ENCODE results near the gene AUTS2.

Gene AUTS2

GRCh38 chr7:70040051-70040450 is 441.8 kb downstream of the AUTS2 start:
- TF ChIP-seq GATA3 (IDR thresholded peaks at IDR 0.05; ENCODE audit: low read depth, low read length) (no peak), GATA2 (IDR thresholded peaks at IDR 0.05; ENCODE audit: low read depth, low read length) (no peak)

DNA sequence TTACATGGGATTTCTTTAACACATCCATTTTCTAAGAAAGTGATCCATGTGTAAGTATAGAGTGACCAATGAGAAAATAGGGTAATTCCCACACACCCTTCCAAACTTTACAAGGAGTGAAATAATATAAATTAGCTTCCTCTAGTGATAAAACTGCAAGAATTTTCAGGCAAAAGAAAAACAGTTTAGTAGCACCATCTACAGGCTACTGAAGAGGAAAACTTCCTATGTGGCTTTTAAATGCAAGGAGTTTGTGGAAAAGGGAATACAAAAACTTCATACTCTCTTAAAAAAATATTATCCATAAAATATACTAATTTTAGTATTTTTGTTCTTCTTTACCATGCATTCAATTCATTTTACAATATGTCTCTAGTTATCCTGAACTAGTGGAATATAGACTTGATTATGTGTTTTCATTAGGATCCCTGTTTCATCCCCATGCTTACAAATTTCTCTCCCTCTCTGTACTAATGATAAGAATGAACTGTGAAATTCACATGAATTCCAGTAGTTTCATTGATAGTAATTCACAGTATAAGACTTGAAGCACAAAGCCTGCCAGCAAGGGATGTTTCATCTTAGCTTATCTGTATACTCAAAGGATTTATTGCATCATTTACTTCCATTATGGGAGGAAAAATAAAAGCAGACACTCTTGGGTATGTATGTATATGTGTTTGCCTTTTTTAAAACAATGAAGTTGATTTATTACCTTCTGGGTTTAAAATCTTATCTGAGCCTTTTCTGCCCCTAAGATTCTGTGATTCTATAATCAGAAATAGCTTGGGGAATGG is 442.9 kb downstream of the AUTS2 start:
- TF ChIP-seq GATA3 (IDR thresholded peaks at IDR 0.05; ENCODE audit: low read depth, low read length) (no peak), GATA2 (IDR thresholded peaks at IDR 0.05; ENCODE audit: low read depth, low read length) (no peak)

DNA sequence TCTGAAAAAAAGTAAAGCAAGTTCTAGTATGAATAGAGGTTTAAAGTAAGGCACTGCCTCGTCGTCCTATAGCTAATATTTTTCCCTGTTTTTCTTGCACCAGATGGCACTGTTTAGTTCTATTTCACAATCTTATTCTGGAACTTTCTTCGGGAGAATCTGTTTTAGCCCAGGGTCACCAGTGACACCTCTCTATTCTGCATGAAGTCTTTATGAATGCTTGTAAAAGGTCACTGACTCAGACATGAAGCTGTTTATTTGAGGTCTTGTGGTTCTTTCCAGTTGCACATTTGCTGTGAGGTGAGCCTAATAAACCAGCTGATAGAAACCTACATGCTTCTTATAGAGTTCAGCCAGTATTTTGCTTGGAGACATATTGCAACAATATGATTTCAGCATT is 444.3 kb downstream of the AUTS2 start:
- TF ChIP-seq GATA2 (IDR thresholded peaks at IDR 0.05; ENCODE audit: low read depth, low read length) = no peak
- no peak for TF ChIP-seq GATA3 (IDR thresholded peaks at IDR 0.05; ENCODE audit: low read depth, low read length)

GRCh38 chr7:70043015-70043538 is 444.8 kb downstream of the AUTS2 start:
- TF ChIP-seq GATA2 (IDR thresholded peaks at IDR 0.05; ENCODE audit: low read depth, low read length) (no peak), GATA3 (IDR thresholded peaks at IDR 0.05; ENCODE audit: low read depth, low read length) (no peak)

GRCh38 chr7:70044064-70044463 is 445.8 kb downstream of the AUTS2 start:
- TF ChIP-seq GATA2 (IDR thresholded peaks at IDR 0.05; ENCODE audit: low read depth, low read length) = no peak
- no peak for TF ChIP-seq GATA3 (IDR thresholded peaks at IDR 0.05; ENCODE audit: low read depth, low read length)

DNA sequence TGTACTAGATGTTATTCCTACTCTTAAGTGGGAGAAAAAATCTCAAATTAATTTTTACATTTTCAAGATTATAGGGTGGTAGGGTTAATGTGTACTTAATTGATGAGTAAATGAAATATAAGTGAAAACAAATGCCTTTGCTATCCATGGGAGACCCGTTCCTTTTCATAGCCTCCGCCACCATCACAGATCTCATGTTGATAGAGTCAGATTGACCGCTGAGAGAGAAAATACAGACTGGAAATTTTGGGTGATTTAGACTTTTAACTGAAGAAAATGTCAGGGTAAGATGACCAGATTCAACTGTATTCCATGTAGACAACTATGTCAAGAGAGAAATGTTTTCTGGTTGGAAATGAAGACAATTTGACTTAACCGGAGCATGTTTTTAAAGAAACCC is 446.2 kb downstream of the AUTS2 start:
- TF ChIP-seq GATA2 (IDR thresholded peaks at IDR 0.05; ENCODE audit: low read depth, low read length) = peak; percentile 76; the same call in 1 of the 2 replicates
- peak; percentile 74 for TF ChIP-seq GATA3 (IDR thresholded peaks at IDR 0.05; ENCODE audit: low read depth, low read length)

DNA sequence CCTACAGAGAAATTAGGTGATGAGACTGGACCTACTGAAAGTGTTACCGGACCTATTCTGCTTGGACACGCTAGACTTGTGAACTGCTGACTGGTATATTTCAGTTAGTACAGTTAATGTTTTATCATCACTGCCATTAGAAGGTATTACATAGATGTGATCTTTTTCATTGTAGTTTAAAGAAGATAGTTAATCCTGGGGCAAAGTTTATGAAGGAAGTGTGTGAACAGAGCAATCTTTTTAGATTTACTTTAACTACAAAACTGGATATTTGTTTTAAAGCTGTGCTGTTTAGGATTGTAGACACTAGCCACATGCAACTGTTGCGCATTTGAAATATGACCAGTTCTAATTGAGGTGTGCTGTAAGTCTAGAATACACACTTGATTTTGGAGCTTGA is 446.7 kb downstream of the AUTS2 start:
- no peak for TF ChIP-seq GATA2 (IDR thresholded peaks at IDR 0.05; ENCODE audit: low read depth, low read length)
- no peak for TF ChIP-seq GATA3 (IDR thresholded peaks at IDR 0.05; ENCODE audit: low read depth, low read length)

DNA sequence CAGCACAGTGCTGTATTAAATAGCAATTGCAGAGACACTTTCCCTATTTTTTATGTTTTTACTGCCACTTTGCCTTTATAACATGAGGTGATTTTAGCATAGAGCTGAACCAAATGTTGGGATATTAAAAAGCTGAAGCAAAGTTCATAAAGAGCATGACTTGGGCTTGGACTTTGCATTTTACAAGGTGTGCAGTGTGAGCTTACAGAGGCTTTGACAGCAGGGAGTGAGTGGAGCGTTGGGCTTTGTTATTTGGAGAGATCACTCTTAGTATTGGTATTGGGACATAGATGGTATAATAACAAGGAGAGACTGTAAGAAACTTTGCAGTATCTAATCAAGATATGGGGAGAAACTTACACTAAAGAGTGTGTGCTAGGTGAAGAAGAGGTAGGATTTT is 449.1 kb downstream of the AUTS2 start:
- TF ChIP-seq GATA3 (IDR thresholded peaks at IDR 0.05; ENCODE audit: low read depth, low read length) (no peak), GATA2 (IDR thresholded peaks at IDR 0.05; ENCODE audit: low read depth, low read length) (no peak)

- TF ChIP-seq GATA2 (IDR thresholded peaks at IDR 0.05; ENCODE audit: low read depth, low read length) (no peak), GATA3 (IDR thresholded peaks at IDR 0.05; ENCODE audit: low read depth, low read length) (no peak)
Measured at GRCh38 chr7:70047891-70048448, 449.7 kb downstream of the AUTS2 start.

GRCh38 chr7:70051726-70052125 is 453.5 kb downstream of the AUTS2 start:
- TF ChIP-seq GATA2 (IDR thresholded peaks at IDR 0.05; ENCODE audit: low read depth, low read length) (no peak), GATA3 (IDR thresholded peaks at IDR 0.05; ENCODE audit: low read depth, low read length) (no peak)

DNA sequence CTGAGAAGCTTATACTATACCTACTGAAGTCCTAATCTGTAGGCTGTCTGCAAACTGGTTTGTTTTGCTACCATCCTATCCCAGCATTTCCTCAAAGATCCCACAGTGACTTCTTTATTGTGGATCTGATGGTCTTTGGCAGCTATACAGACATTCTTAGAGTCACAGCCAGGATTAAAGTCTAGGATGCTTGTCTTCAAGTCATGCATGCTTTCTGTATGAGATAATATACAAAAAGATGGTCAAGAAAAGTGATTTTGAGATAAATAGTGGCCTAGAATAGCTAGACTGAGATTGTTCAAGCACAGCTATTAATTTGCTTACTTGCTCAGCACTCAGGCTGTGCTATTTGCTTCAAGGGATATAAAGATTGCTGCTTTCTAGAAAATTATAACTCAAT is 454.4 kb downstream of the AUTS2 start:
- TF ChIP-seq GATA3 (IDR thresholded peaks at IDR 0.05; ENCODE audit: low read depth, low read length) = no peak
- TF ChIP-seq GATA2 (IDR thresholded peaks at IDR 0.05; ENCODE audit: low read depth, low read length) = no peak

GRCh38 chr7:70053421-70053820 is 455.1 kb downstream of the AUTS2 start:
- TF ChIP-seq GATA2 (IDR thresholded peaks at IDR 0.05; ENCODE audit: low read depth, low read length) = no peak
- TF ChIP-seq GATA3 (IDR thresholded peaks at IDR 0.05; ENCODE audit: low read depth, low read length) = no peak

GRCh38 chr7:70053989-70054388 is 455.7 kb downstream of the AUTS2 start:
- no peak for TF ChIP-seq GATA3 (IDR thresholded peaks at IDR 0.05; ENCODE audit: low read depth, low read length)
- TF ChIP-seq GATA2 (IDR thresholded peaks at IDR 0.05; ENCODE audit: low read depth, low read length) = no peak

- TF ChIP-seq GATA3 (IDR thresholded peaks at IDR 0.05; ENCODE audit: low read depth, low read length) = 0 out of 2 replicates have a peak, but pooled peaks have one; percentile 21
- no peak for TF ChIP-seq GATA2 (IDR thresholded peaks at IDR 0.05; ENCODE audit: low read depth, low read length)
Measured at GRCh38 chr7:70056363-70056762, 458.1 kb downstream of the AUTS2 start.
